SK-N-SH (cell line): ENCODE results near the gene RASSF8. TPM values are rescaled to one million over a fixed set of nuclear protein-coding genes. Genes with fewer than 3 reads are reported as not detected.

ENCODE experiments used
- CTCF ChIA-PET: fragments of 300-600, 350-600 bp; formaldehyde crosslinking; extraction: SDS; loops from one replicate; lab custom pipeline; 2021; lab: Yijun Ruan, JAX
- POLR2A ChIA-PET: fragments of 350-600 bp; sonication (Branson Sonifier 250); formaldehyde crosslinking; extraction: SDS; loops from one replicate; lab custom pipeline; 2020; ENCODE audit warnings: antibody characterized with exemption, inconsistent platforms; lab: Yijun Ruan, JAX
- DNase-seq: peaks from one replicate; pipeline ENCODE4 v3.0.0; 2012
- H2AFZ ChIP-seq: fragments of 200-600 bp; sonication (generic); 2 replicates; pipeline ENCODE4 v1.8.1; 2016; ENCODE audit warnings: antibody characterized with exemption, mild to moderate bottlenecking, low read depth
- H3F3A ChIP-seq: fragments of 200-600 bp; sonication (generic); replicated peaks from 2 replicates; pipeline ENCODE3; 2016; ENCODE audit warnings: antibody characterized with exemption, mild to moderate bottlenecking; ENCODE audit not compliant: insufficient read depth
- H3K27ac ChIP-seq, 2 experiments: fragments of 200-500 bp in 1 of 2; fragments of 200-600 bp in 1 of 2; sonication (Bioruptor generic) in 1 of 2; sonication (generic), shearing (Covaris generic) in 1 of 2; 2 replicates each; pipeline versions ENCODE4 v1.5.1 to v1.6.1; 2014 to 2016; ENCODE audit warnings: low read depth in 2 of 2, inconsistent platforms in 1 of 2, low read length in 1 of 2, mild to moderate bottlenecking in 1 of 2, mixed read lengths in 1 of 2
- H3K27me3 ChIP-seq: fragments of 200-600 bp; sonication (generic), shearing (Covaris generic); 2 replicates; pipeline ENCODE4 v1.6.1; 2016; ENCODE audit warnings: mixed run types; ENCODE audit not compliant: insufficient read depth
- H3K36me3 ChIP-seq, 2 experiments: fragments of 200-500 bp in 1 of 2; fragments of 200-600 bp in 1 of 2; sonication (Bioruptor generic) in 1 of 2; sonication (generic) in 1 of 2; replicated peaks in 1 of 2; 2 replicates each; pipeline versions ENCODE3 to v1.5.1; 2014 to 2016; ENCODE audit warnings: low read length in 1 of 2, mild to moderate bottlenecking in 1 of 2; ENCODE audit not compliant: insufficient read depth in 2 of 2, control insufficient read depth in 1 of 2
- H3K4me1 ChIP-seq, 2 experiments: fragments of 200-500 bp in 1 of 2; fragments of 200-600 bp in 1 of 2; sonication (Bioruptor generic) in 1 of 2; sonication (generic), shearing (Covaris generic) in 1 of 2; 2 replicates each; pipeline versions ENCODE4 v1.5.1 to v1.6.1; 2014 to 2016; ENCODE audit warnings: low read depth in 1 of 2, low read length in 1 of 2, mixed run types in 1 of 2; ENCODE audit not compliant: insufficient read depth in 2 of 2, control insufficient read depth in 1 of 2
- H3K4me2 ChIP-seq: fragments of 200-600 bp; sonication (generic), shearing (Covaris generic); 2 replicates; pipeline ENCODE4 v1.6.1; 2017; ENCODE audit warnings: mixed run types
- H3K4me3 ChIP-seq, 2 experiments: fragments of 200-500 bp in 1 of 2; fragments of 200-600 bp in 1 of 2; sonication (Bioruptor generic) in 1 of 2; sonication (generic), shearing (Covaris generic) in 1 of 2; 2 replicates each; pipeline versions ENCODE4 v1.5.1 to v1.8.1; 2014 to 2016; ENCODE audit warnings: low read depth in 2 of 2, inconsistent platforms in 1 of 2, low read length in 1 of 2, mild to moderate bottlenecking in 1 of 2, mixed read lengths in 1 of 2, moderate library complexity in 1 of 2
- H3K79me2 ChIP-seq: fragments of 200-600 bp; sonication (generic); 2 replicates; pipeline ENCODE4 v1.8.1; 2017; ENCODE audit warnings: mild to moderate bottlenecking; ENCODE audit not compliant: insufficient read depth
- H3K9ac ChIP-seq: fragments of 200-600 bp; sonication (generic); 2 replicates; pipeline ENCODE4 v1.6.1; 2017; ENCODE audit warnings: mixed run types
- H3K9me2 ChIP-seq: fragments of 200-600 bp; sonication (generic); 2 replicates; pipeline ENCODE4 v1.6.1; 2017; ENCODE audit warnings: mixed run types
- H3K9me3 ChIP-seq: fragments of 200-600 bp; sonication (generic); 2 replicates; pipeline ENCODE4 v1.6.1; 2017; ENCODE audit warnings: mixed run types, mild to moderate bottlenecking, moderate library complexity
- H4K20me1 ChIP-seq: fragments of 200-600 bp; sonication (generic); 2 replicates; pipeline ENCODE4 v1.6.1; 2017; ENCODE audit warnings: mild to moderate bottlenecking, mixed run types; ENCODE audit not compliant: insufficient read depth
- CHD2 ChIP-seq: fragments of 150-350 bp; IDR thresholded peaks from 2 replicates; pipeline ENCODE4 v1.6.1; 2018; ENCODE audit warnings: low read length; ENCODE audit not compliant: partially characterized antibody
- CTCF ChIP-seq: fragments of 200-600 bp; sonication (generic); IDR thresholded peaks from 2 replicates; pipeline ENCODE4 v1.6.1; 2017; ENCODE audit warnings: antibody characterized with exemption, mild to moderate bottlenecking, moderate library complexity
- EP300 ChIP-seq, 2 experiments: IDR thresholded peaks; 2 replicates each; pipeline versions ENCODE4 v1.4.0 to v1.6.1; 2012; ENCODE audit warnings: borderline replicate concordance in 1 of 2, low read depth in 1 of 2, low read length in 1 of 2
- FOSL2 ChIP-seq: IDR thresholded peaks from 2 replicates; pipeline ENCODE4 v1.4.0; 2012; ENCODE audit warnings: low read depth, mild to moderate bottlenecking, moderate library complexity, borderline replicate concordance
- FOXJ3 ChIP-seq: sonication (generic); formaldehyde crosslinking; IDR thresholded peaks from 2 replicates; pipeline ENCODE4 v1.5.1; 2020; ENCODE audit warnings: mild to moderate bottlenecking, missing genetic modification reagents
- FOXM1 ChIP-seq: IDR thresholded peaks from 2 replicates; pipeline ENCODE4 v1.4.0; 2012; ENCODE audit warnings: low read depth, mild to moderate bottlenecking
- GABPA ChIP-seq: IDR thresholded peaks from 2 replicates; pipeline ENCODE4 v1.4.0; 2012; ENCODE audit warnings: low read depth, mild to moderate bottlenecking
- GATA2 ChIP-seq: sonication (generic); formaldehyde crosslinking; IDR thresholded peaks from 2 replicates; pipeline ENCODE4 v1.5.0; 2020; ENCODE audit warnings: mild to moderate bottlenecking, missing genetic modification reagents
- MEF2A ChIP-seq: IDR thresholded peaks from 2 replicates; pipeline ENCODE4 v1.4.0; 2012; ENCODE audit warnings: low read depth, borderline replicate concordance
- NRF1 ChIP-seq: IDR thresholded peaks from 2 replicates; pipeline ENCODE4 v1.6.1; 2012; ENCODE audit warnings: low read depth, mild to moderate bottlenecking, low read length
- POLR2AphosphoS5 ChIP-seq: IDR thresholded peaks from 2 replicates; pipeline ENCODE4 v1.6.1; 2012; ENCODE audit warnings: low read depth, low read length
- RCOR1 ChIP-seq: fragments of 150-350 bp; IDR thresholded peaks from 2 replicates; pipeline ENCODE4 v1.6.1; 2017; ENCODE audit warnings: antibody characterized with exemption, low read length
- RFX5 ChIP-seq: IDR thresholded peaks from 2 replicates; pipeline ENCODE4 v1.6.1; 2012; ENCODE audit warnings: mild to moderate bottlenecking, improper control_type of control experiment, low read length
- RXRA ChIP-seq: IDR thresholded peaks from 2 replicates; pipeline ENCODE4 v1.4.0; 2012; ENCODE audit warnings: low read depth, mild to moderate bottlenecking, borderline replicate concordance
- SMC3 ChIP-seq: IDR thresholded peaks from 2 replicates; pipeline ENCODE4 v1.6.1; 2012; ENCODE audit warnings: low read depth, low read length, improper control_type of control experiment
- TAF1 ChIP-seq: IDR thresholded peaks from 2 replicates; pipeline ENCODE4 v1.6.1; 2012; ENCODE audit warnings: low read depth, mild to moderate bottlenecking, low read length, moderate library complexity, borderline replicate concordance
- TCF12 ChIP-seq: IDR thresholded peaks from 2 replicates; pipeline ENCODE4 v1.4.0; 2012
- USF2 ChIP-seq: fragments of 150-350 bp; IDR thresholded peaks from 2 replicates; pipeline ENCODE4 v1.6.1; 2017; ENCODE audit warnings: antibody characterized with exemption, low read length, low read depth, borderline replicate concordance
- WGBS: methylation state at CpG from one replicate; pipeline ENCODE4 v1.1.6; 2017; ENCODE audit warnings: low lambda C conversion rate; 5-methylcytosine and 5-hydroxymethylcytosine counted together
- polyA plus RNA-seq, 3 experiments: library from polyadenylated mRNA; depleted of rRNA; stranded (reverse); fragments of >200 nt; gene quantifications; 2 replicates each; pipeline ENCODE4 v1.2.3, GENCODE V29; 2012

RASSF8 gene
- polyA plus RNA-seq, 1 of the 3 experiments (the other 2 are of a cell fraction) = 15.3 TPM

DNA sequence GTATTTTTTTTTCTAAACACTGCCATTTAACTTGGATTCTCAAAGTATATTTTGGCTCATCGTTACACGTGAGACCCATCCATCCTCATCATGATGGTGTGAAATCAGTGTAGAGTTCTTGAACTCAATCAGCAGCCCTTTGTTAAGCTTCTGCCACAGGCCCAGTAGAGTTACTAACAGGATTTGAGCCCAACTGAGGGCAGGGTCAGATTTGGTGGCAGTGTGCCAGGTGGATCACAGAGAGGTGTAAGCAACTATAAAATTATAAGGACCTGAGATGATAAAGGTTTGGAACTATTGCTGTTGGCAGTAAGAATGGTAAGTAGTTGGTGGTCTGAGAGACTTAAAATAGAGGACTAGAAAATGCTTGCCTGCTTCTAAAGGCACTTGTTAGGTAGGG is 72.8 kb downstream of the RASSF8 start:
- Histone ChIP-seq H2AFZ (no peak overlapping the region), H3K4me3 (no peak overlapping the region), H4K20me1 (peaks cover 28% of the 10 kb centered on the region), H3K4me2 (no peak overlapping the region), H3K4me1 (peaks cover 20 to 30% of the 10 kb centered on the region in 2 experiments; a peak in 3 of 4 replicates), H3K79me2 (peaks cover 91% of the 10 kb centered on the region), H3K9me3 (no peaks in the 10 kb centered on the region), H3K36me3 (no peaks in the 10 kb centered on the region), H3K9me2 (no peaks in the 10 kb centered on the region), H3K27ac (no peak overlapping the region), H3K9ac (no peak overlapping the region), H3K27me3 (no peaks in the 10 kb centered on the region), H3F3A (peaks cover 11% of the 10 kb centered on the region)
- no peak for DNase-seq
- TF ChIP-seq FOXM1 (no peak), CTCF (no peak)
- 97% methylated on average over 2 of the region's 2 CpGs for WGBS
- ChIA-PET CTCF (interaction anchor here (0.6 to 4.8 kb wide), 5 partner anchors 10 to 630 kb away, joined by 3 to 24 read pairs (median 3); partner anchors contain the start of gene RASSF8), POLR2A (no interaction called here)

DNA sequence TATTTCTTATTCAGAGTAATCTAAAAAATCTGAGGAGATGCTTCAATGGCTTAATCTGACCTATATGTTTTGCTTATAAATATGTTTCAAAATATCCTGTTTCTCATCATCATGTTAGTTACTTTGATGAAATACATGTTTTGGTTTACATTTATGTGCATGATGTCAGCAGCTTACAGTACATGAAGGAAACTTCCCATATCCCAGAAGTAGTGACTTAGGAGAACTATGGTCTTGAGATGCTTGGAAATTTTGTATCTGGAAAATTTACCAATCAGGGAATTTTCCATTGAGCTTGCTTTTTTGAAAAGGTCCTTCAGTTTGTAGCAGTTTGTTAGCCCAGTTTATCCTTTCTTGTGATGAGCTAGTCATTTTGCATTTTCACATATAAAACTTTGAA is 73.3 kb downstream of the RASSF8 start:
- POLR2A ChIA-PET = no interaction called here
- Histone ChIP-seq H4K20me1 (peaks cover 29% of the 10 kb centered on the region), H3K4me2 (no peak overlapping the region), H3K9me3 (no peaks in the 10 kb centered on the region), H3K4me1 (peaks cover 20 to 30% of the 10 kb centered on the region in 2 experiments; a peak in 3 of 4 replicates), H3K9me2 (no peaks in the 10 kb centered on the region), H3K4me3 (no peak overlapping the region), H3K9ac (no peak overlapping the region), H3F3A (peaks cover 5% of the 10 kb centered on the region), H3K36me3 (no peaks in the 10 kb centered on the region), H3K27ac (no peak overlapping the region), H2AFZ (no peak overlapping the region), H3K27me3 (no peaks in the 10 kb centered on the region), H3K79me2 (peaks cover 91% of the 10 kb centered on the region)
- no peak for TF ChIP-seq CTCF
- TF ChIP-seq FOSL2 = no peak
- TF ChIP-seq TAF1 = no peak
- TF ChIP-seq EP300 (IDR thresholded peaks at IDR 0.05; ENCODE audit: borderline replicate concordance in 1 of 2, low read depth in 1 of 2, low read length in 1 of 2) = no peak
- TF ChIP-seq SMC3 = no peak
- TF ChIP-seq RCOR1 = no peak
- TF ChIP-seq NRF1 = no peak
- TF ChIP-seq TCF12 = no peak
- no peak for TF ChIP-seq RFX5
- no peak for TF ChIP-seq CHD2
- no peak for TF ChIP-seq USF2
- TF ChIP-seq POLR2AphosphoS5 = no peak
- no peak for TF ChIP-seq MEF2A
- TF ChIP-seq GABPA = no peak
- no peak for TF ChIP-seq FOXJ3
- TF ChIP-seq GATA2 = no peak
- no peak for TF ChIP-seq RXRA
- no peak for DNase-seq
- CTCF ChIA-PET = interaction anchor here (0.6 to 4.8 kb wide), 4 partner anchors 9 to 631 kb away, joined by 3 to 24 read pairs (median 5); partner anchors contain the start of gene RASSF8
